ENCODE data around the gene MYBPC3.

The MYBPC3 gene

DNA sequence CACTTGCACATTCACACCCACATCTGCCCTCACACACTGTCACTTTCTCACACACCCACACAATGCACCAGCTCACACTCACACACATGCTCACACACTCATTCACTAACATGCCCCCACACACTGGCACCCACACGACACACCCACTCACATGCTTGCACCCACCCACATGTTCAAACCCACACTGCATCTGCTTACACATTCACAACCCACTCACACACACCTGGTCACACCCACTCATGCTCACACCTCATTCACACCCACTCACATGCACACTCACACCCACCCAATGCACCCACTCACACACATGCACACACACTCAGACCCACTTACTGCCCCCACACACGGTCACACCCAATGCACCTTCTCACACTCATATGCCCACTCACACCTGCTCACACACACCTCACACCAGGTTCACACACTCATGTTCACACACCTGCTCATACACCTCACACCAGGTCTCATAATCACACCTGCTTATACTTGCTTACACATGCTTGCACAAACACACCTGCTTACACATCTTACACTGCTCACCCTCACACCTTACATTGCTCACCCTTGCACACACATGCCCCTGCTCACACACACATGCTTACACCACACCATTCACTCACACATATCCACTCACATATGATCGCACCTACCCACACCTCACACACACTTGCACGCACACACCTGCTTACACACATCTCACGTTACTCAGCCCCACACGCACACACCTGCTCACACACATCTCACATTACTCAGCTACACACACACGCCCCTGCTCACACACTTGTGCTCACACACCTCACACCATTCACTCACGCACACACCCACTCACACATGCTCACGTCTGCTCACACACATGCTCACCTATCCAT is 3.9 kb upstream of the MYBPC3 start:
- DNase-seq = no peak

DNA sequence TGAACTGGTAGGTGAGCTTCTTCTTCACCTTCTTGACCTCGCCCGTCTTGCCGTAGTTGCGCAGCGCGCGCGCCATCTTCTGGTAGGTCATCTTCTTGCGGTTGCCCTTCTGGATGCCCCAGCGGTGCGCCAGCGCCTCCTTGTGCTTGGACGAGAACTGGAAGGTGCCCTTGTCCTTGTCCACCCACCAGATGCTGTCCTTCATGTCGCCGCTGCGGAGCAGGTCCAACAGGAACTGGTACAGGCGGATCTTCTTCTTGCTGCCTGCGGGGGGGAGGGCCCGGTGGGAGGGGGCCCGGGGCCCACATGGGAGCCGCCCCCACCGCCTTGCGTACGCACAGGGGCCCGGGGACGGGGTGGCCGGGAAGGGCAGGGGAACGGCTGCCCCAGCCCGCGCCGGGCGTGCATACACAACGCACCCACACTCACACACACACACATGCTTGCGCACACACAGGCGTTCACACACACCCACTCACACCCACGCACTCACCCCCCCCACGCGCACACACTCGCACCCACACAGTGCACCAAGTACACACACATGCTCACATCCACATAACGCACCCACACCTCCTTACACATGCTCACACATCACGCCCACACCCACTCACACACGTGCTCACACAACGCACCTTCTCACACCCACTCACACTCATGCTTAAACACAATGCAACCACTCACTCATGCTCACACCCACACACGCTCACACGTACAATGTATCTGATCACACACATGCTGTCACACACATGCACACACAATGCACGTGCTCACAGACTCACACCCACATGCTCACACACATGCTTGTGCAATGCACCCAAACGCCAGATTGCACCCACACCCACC is 3.0 kb upstream of the MYBPC3 start:
- peak; percentile 91 for DNase-seq

DNA sequence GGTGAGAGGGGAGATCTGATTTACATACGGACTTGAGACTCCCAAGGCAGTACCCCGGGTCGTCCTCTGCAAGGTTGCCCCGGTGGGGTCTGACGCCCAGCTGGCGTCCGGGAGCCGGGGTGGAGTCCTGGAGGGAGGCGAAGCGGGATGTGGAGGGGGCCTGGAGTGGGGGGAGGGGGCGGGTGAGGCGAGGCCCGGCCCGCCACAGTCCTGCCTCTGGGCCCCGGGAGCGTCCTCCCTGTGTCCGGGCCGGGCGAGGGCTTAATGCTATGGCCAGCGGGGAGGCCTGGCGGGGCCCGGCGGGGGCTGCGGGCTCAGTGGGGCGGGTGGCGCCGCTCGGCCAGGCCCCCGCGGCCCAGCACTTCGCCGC is 2.4 kb upstream of the MYBPC3 start:
- DNase-seq = no peak

DNA sequence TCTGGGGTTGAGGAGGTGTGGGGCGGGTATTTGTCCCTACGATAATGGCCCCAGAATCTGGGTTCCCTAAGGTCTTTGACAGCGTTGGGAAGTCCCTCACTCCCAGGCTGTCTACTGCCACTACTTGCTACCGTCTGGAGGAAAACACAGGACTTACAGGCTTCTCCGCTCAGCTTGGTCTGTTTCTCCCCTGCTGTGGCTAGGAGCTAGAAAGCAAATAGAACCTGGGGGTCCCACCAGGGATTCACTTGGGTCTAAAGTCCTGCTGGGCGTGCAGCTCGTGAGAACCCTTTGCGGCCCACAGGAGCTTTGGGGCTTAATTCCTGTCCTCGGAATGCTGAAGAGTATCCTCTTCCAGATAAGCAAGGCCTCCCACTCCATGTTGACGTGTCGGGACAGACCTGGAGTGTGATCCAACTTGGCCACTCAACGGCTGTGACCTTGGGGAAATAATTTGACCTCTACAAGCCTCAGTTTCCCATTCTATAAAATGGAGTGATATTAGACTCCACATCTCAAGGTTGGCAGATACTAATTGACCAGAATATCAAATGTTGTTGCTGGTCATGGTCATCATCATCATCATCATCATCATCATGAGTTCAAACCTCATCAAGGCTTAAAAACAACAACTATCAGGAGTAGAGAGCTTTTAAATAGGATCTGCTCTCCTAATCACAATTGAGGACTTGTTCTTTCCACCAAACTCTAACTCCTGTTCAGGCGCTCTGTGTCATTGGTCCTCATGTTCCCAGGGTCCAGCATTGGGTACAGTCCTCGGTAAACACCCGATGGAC is 1.7 kb upstream of the MYBPC3 start:
- DNase-seq = no peak

DNA sequence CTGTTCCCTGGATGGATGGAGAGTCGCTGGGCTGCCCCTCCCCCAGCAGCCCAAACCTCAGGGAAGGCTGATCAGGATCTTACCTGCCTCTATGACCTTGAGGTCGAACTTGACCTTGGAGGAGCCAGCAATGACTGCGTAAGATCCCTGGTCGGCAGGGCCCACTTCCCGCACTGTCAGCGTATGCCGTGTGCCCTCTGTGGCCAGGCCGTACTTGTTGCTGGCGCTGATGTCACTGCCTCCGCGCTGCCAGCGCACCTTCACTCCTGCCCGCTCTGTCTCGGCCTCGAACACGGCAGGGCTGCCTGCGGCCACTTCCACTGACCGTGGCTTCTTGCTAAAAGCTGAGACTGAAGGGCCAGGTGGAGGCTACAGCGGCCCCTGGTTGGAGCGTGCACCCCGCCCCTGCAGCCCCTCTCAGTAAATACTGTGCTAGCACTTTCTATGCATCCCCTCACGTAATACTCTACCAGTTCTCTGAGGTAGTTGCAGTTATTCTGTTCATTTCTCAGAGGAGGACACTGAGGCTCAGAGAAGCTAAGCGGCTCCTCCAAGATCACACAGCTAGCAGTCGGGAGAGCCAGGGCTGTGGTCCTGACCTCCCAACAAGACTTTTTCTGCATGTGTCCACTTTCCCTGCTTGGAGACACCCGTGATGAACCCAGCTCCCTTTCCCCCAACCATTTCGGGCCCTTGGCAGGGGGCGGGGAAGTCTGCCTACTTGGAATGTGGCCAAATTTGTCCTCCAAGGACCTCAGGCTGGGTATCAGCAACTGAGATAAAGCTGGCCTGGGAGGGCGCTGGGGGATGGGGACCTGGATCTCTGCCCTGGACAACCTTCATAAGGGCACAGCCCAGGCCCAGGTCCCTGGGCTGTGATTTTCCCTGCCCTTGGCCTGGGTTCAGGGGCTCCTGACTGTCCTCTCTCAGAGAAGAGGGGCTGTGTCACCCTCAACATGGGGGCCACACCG is 1.1 kb downstream of the MYBPC3 start:
- no peak for DNase-seq

DNA sequence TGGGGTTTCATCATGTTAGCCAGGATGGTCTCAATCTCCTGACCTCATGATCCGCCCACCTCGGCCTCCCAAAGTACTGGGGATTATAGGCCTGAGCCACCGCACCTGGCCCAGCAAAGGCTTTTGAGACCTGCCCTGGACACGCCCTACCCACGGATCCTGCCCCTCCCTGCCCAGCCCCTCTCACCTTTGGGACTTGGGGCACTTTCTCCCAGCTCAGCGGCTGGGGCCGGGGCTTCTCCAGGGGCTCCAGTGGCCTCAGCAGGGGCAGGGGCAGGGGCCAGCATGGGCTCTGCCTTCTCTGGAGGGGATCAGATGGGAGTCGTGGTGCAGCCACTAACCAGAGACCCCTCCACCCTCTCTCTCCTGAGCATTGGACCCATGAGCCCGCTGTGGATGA is 2.2 kb downstream of the MYBPC3 start:
- no peak for DNase-seq

DNA sequence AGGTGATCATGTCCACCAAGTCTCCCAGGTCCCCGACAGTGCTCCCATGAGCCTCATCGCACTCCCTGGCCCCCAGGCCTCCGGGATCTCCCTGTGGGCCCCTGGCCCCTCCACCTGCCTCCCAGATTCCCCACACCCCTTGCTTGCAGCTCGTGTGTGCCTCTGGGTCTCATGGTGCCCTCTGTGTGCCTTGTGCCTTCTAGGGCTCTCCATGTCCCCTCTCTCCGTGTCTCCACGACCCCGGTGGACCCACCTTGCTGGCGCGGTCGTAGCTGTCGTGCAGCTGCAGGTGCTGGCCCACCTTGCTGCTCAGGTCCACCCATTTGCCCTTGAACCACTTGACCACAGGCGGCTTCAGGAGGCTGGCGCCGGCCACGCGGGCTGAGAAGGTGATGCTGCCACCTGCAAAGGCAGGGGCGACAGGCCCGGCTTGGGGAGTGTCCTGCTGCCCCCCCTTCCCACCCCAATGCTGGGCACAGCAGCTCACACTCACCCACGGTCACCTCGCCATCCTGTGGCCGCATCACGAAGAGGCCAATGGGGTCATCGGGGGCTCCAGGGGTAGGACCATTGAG is 2.9 kb downstream of the MYBPC3 start:
- DNase-seq = no peak

DNA sequence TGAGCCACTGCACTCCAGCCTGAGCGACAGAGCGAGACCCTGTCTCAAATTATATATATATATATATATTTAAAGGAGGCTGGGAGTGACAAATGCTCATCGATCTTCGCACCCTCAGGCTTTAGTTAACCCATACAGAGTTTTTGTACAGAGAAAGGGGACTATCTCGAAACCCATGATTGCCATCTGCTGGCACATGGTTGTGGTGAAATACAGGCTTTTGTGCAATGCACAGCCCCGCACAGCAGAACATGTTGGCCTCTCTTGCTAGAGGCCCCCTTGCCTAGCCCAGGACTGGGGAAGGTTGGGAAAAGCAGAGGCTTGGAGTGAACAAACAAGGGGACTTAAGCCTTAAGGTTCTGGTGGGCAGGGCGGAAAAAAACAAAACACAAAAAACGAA is 3.6 kb downstream of the MYBPC3 start:
- no peak for DNase-seq

DNA sequence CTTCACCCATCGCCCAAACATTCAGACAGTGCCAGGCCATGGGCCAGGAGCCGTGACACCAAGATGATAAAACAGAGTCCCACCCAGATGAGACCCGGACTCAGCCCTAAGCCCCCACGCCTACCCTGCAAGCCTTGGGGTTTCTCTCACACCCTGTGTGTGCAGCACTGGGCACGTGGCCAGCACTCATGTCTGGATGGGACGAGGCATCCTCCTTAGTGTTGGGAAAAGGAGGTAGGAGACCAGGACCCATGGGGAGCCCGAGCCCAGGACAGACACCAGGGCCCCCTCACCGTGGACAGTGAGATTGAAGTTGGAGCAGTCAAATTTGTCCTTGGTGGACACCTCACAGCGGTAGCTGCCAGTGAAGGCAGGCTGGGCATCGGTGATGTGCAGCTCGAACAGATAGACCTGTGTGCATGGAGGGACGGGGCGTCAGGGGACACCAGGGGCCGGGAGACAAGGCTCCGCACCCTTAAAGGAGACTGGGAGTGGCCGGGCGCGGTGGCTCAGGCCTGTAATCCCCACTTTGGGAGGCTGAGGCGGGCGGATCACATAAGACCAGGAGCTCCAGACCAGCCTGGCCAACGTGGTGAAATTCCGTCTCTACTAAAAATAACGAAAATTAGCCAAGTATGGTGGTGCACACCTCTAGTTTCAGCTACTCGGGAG is 4.2 kb downstream of the MYBPC3 start:
- no peak for DNase-seq

DNA sequence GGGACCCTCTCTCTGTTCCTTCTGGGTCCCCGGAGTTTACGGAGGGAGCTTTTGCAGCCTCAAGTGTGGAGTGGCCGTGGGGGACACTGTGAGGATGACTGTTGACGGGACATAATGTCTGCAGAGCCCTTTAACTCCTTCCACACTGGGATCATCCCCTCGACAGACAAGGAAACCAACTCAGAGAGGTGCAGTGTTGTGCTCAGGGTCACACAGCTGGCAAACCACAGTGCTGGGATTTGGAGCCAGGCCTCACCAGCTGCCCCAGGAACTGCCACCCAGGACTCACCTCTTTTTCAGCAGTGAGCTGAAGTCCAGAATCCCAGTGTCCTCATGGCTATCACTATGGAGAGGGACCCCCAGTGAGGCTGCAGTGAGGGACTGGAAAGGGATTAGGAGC is 5.4 kb downstream of the MYBPC3 start:
- DNase-seq = no peak

DNA sequence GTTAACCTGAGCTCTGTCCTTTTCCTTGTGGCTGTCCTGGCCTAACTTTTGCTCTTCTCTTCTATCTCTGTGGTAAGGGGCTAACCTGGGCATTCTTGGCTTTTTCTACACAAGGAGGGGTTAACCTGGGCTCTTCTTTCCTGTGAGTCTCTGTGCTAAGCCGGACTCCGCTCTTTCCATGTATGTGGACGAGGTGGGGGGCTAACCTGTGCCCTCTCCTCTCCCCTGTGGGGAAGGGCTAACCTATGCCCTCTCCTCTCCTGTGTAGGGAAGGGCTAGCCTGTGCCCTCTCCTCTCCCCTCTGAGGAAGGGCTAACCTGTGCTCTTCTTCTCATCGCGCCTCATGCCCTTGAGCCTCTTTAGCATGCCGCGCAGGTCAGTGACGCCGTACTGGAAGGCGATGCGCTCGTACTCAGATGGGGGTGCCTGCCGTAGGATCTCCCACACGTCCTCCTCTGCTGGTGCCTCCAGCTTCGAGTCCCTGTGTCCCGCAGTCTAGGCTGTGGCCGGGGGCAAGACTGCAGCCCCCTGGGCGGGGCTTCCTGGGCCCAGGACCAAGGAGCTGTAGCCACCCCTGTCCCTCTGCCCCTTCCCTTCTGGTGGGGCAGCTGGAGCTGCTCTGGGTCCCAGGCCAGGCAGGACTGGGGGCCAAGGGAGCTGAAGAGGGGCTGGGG is 6.5 kb downstream of the MYBPC3 start:
- no peak for DNase-seq

DNA sequence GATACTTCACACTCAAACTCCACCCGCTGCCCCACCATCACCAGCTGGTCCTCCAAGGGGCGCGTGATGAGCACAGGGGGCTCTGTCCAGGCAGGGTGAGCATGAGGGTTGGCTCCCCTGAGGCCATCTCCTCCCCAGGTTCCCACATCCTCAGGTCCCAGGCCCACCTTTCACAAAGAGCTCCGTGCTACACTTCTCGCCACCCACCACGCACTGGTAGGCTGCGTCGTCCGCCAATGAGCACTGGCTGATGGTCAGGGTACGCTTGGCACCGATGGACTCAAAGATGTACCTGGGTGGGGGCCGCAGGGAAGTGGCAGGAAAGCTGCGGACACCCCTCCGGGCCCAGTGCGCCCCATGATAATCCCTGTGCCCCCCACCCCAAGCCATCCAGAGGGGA is 9.6 kb downstream of the MYBPC3 start:
- DNase-seq = no peak

DNA sequence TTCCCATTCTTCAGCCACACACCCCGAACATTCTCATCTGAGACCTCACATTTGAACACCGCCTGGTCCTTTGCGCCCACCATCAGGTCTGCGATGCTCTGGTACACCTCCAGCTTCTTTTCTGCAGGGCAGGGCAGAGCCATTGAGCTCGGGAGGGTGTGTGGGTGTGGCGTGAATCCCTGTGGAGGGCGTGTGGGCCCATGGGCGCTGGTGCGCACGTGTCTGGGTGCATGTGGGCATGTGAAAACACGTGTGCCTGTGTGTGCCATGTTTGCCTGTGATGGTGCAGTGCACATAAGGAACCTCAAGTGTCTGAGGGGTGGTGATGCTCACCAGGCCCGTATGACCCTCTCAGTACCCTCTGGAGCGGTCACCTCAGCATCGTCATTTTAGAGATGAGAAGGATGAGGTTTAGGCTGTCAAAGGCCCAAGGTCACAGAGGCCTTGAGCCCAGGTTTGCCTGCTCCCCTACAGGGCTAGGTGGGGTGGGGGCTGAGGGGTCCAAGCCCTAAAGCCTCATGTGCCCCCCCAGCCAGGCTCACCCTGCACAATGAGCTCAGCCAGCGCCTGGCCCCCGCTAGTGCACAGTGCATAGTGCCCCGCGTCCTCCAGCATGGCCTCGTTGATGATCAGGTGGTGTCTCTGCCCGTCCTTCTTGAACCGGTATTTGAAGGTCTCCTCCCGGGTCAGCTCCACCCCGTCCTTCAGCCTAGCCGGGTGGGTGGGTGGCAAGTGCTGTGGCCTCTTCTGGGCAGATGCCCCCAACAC is 10.3 kb downstream of the MYBPC3 start:
- DNase-seq = no peak

DNA sequence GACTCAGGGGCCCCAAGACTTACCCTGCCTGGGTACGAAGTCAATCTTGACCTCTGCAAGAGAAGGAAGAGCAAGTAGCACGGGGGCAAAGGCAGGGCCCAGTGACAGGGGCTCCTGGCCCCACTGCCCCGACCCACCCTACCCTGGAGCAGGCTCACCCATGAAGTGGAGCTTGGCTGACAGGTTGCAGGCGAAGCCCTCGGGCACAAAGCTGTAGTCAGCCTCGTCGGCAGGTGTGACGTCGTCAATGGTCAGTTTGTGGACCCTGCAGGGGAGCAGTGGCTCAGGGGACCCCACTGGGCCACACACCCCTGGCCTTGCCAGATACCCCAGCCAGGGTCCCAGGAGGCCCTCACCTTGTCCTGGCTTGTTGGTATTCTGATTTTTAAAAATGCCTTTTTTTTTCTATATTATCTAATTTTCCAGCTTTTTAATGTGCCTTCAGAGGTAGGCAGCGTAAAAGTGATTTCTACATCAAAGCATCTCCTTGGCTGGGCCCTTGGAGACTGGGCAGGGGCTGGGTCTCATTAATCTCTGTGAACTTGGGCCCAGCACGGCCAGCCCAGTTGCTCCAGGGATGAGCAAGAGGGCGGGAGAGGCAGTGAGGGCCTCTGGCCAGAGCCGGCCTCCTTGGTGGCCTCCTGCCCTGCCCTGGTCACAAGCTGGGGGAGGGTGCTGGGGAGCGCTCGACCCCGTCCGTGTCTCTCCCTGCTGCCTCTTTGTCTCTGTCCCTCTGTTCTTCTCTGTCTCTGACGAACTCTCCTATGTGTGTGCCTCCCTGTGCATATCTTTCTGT is 11.3 kb downstream of the MYBPC3 start:
- DNase-seq = no peak

DNA sequence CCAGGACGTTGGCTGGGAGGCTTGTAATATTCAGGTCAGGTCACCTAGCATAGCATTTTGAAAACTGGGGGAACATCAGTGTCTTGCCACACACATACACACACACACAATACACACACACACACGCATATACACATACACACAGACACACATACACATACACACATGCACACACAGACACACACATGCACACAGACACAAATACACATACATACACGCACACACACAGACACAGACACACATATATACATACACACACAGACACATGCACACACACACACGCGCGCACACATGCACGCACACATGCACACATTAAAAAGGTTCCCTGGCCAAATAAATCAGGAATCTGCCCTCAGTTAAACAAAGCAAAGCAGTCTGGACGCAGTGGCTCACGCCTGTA is 12.5 kb downstream of the MYBPC3 start:
- DNase-seq = no peak

DNA sequence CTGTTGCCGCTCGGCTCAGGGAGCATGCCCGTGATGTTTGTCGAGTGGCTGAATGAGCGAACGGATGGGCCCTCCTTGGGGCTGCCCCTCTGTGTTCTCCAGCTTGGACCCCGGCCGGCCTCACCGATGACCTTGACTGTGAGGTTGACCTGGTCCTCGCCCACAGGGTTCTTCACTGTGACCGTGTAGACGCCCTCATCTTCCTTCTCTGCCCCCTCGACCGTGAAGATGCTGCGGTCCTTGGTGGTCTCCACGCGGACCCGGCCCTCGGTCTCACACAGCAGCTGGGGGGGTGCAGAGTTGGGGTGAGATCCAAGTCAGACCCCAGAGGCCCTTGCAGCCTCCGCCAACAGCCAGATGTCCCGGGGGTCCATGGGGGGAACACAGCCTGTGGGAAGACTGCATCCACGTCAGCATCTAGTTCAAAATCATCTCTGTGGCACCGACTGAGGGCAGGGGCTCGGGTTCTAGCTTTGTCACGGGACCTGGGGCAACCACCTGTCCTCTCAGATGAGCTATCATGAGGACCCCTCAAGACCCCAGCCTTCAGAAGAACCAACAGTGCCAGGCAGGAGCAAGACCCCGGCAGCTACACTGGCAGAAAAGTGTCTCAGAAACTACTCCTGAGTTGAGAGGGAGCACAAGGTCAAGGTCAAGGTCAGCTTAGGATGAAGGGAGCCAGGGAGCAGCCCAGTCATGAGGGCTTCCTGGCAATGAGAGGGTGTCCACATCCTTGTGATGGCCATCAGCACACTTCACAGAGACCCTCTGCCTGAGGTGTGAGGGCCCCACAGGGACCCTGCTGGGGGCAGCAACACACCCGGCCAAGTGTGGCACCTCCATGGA is 13.9 kb downstream of the MYBPC3 start:
- no peak for DNase-seq

DNA sequence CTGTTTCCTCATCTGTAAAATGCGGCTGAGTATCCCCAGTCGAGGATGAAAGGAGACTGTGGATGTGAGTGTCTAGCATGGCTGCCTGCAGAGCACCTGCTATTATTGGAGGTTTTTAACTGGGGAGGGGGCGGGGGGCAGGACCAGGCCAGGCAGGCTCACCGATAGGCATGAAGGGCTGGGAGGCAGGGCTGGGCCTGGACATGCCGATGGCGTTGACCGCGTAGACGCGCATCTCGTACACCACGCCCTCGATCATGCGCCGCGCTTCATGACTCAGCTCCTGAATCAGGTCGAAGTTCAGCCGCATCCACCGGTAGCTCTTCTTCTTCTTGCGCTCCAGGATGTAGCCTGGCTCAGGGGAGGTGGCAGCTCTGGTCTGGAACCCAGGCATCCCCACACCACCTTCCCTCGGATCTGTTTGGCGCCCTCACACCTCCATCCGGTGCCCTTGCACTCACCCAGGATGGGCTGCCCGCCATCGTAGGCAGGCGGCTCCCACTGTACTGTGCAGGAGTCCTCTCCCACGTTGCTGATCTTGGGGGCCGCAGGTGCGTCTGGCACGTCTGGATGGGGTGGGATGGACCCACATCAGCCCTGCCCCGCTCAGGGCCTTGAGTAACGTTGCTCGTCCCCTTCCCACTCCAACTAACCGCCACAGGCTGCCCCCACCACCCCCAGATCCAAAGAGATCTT is 15.1 kb downstream of the MYBPC3 start:
- no peak for DNase-seq
